Dermis blood vessel endothelial cell (primary cell): ENCODE results near the gene MPDU1. TPM values are rescaled to one million over a fixed set of nuclear protein-coding genes. Genes with fewer than 3 reads are reported as not detected.
A peak's percentile ranks its signal among the peaks of the same experiment; 100 is the strongest.

Source experiments
- DNase-seq: peaks from one replicate; pipeline ENCODE4 v3.0.0; 2010
- total RNA-seq: library from RNA; depleted of rRNA; stranded (reverse); fragments of >200 nt; gene quantifications from 2 replicates; pipeline ENCODE4 v1.2.3, GENCODE V29; 2014

The MPDU1 gene
- 113 and 133 TPM in 2 replicates for total RNA-seq

- peak; percentile 98 for DNase-seq
Measured at GRCh38 chr17:7583253-7584109, at the start of gene MPDU1. MPDU1 (plus strand) TSS chr17:7583852; CDS start chr17:7583863, 11 bp downstream.

DNA sequence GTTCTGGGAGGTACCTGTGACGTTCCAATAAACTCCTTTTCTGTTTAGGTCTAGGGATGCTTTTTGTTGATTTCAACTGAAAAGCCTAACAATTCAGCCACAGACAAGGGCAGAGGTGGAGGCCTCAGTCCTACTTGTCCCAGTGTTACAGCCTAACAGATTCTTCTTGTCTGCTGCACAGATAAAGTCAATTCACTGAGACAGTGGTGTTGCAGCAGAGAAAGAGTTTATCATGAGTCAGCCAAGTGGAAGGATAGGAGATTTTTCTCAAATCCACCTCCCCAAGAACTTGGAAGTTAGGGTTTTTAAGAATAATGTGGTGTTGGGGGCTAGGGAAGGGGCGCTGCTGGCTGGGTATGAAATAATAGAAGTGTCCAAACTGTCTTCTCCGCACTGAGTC lies 45.6 kb upstream of the MPDU1 start:
- no peak for DNase-seq

DNA sequence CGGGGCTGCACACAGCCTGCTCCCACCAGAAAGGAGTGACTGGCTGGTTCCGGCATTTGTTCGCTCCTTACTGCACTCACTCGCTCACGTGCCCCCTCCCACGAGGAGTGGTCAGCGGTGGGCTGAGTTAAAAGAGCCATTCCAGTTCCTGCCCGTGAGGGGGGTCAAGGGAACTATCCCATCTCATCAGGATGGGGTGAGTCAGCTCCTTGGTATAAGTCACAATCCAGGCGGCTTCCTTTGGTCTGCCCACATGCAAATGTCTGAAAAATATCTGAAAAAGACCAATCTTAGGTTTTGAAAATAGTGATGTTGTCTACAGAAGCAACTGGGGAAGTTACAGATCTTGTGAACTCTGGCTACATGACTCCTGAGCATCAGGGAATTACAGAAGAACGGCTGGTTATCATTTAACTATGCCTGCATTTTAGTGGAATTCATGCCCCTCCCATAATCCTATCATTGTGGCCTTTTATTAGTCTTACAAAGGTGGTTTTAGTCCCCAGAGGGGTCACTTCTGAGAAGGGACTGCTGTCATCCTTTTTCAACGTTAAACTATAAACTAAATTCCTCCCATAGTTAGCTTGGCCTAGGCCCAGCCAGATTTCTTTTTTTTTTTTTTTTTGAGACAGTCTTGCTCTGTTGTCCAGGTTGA lies 44.6 kb upstream of the MPDU1 start:
- peak; percentile 66 for DNase-seq

DNA sequence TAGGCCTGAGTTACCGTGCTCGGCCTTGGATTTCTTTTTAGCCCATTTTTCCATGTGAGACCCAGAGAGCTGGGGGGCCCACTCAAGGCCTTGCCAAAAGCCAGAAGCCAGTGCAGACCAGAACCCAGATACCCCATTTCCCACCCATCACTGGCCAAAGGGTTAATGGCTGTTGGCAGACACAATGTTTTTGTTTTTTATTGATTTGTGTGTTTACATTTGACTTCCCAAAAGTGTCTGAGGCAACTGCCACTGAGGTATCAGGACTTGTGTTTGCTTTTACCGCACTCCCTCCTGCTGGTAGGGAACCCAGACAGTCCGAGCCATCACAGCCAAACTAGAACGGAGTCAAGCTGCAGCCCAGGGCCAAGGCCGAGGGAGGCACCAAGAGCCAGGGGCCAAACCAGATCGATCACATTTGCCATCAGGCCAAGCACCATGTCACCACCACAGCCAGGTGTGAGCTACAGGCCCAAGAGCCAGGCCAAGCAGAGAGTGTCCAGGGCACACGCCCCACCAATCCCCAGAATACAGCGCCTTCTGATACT lies 42.5 kb upstream of the MPDU1 start:
- no peak for DNase-seq

GRCh38 chr17:7544911-7545310 lies 38.7 kb upstream of the MPDU1 start:
- no peak for DNase-seq

GRCh38 chr17:7548585-7549400 lies 34.9 kb upstream of the MPDU1 start, which contains the start of gene TNFSF12:
TNFSF12 (plus strand) TSS chr17:7549058; CDS start chr17:7549154, 96 bp downstream.
- peak; percentile 44 for DNase-seq

DNA sequence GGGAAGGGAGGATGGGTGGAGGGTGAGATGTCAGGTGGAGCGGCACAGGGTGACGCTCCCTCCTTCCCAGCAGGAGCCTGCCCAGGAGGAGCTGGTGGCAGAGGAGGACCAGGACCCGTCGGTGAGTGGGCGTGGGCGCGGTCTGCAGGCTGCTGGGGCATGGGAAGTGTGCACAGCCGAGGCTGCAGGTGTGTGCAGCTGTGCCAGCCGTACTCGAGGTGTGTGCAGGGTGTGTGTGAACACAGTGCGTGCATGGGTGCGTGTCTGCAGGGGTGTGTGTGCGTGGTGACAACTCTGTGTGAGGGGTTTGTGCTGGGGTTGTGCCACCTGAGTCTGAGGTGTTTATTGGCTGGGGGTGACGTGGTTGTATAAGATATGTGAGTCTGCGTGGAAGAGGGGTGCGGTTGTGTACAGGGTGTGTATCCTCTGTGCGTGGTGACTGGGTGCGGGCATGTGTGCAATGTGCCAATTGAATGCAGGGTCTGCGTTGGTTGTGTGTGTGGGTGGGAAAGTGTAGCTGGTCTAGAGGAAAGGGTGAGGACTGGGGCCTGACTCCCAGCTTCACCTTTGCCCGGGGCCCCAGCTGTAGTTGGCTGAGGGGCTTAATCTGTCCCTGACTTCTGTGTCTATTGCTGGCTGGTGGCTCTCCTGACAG lies 34.1 kb upstream of the MPDU1 start:
- peak; percentile 11 for DNase-seq

DNA sequence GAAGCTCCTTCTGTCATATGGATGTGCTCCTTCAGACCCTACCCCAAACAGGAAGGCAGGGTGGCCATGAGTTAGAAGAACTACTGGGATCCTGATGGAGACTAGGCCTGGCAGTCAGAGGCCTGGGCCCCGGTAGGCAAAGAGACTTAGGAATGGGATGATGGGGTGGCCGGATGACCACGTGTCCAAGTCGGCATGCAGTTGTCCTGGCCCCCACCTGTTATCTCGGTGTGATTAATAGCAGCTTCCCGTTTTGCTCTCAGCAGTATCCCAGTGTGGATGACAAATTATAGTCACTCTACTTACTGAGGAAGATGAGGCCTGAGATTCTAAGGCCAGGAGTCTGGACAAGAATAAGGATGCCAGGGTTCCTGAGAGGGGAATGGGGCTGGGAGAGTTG lies 33.3 kb upstream of the MPDU1 start:
- DNase-seq, result no peak

DNA sequence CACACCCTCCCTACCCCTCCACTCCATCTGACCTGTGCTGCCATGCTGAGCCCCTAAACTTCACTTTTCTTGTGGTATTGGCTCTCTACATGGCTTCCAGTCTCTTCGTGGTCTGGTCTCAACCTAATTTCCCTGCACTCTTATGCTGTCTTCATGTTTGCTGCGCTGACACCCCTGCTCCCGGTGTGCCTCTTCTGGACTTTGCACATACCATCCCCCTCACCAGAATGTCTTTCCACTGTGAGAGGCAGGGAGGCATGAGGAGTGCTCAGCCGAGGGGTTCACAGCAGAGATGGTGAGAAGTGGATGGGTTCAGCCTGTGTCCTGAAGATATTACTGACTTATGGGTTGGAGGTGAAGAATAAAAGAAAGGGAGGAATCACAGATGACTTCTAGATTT lies 32.3 kb upstream of the MPDU1 start:
- no peak for DNase-seq

DNA sequence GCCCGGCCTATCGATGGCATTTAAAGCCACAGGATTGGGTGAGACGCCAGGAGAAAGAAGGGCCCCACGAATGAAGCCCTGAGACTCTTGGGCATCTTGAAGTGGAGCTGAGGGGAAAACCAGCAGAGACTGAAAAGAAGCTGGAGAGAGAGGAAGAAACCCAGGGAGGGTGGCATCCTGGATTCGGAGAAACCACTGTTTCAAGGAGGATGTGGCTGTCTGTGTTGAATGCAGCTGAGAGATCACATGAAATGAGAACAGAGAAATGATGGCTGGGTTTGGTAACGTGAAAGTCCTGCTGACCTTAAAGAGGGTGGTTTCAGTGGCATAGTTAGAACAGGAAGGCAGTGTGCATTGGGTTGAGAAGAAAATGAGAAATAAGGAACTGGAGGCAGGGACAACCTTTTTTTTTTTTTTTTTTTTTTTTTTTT lies 31.0 kb upstream of the MPDU1 start:
- DNase-seq, result no peak

DNA sequence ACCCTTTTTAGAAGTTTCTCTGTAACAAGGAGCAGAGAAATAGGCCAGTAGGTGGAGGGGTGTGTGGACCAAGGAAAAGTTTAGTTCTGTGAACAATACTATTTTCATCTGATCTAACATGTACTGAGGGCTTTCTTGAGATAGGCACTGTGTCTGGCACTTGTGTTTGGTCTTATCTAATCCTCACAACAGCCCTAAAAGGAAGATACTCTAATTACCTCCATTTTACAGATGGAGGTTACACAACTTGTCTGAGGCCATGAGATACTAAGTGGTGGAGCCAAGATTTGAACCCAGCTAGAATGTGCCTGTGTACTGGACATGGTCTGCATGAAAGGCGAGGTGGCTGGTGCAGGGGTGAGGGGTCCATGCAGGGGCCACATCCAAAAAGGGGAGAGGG lies 30.3 kb upstream of the MPDU1 start:
- no peak for DNase-seq

DNA sequence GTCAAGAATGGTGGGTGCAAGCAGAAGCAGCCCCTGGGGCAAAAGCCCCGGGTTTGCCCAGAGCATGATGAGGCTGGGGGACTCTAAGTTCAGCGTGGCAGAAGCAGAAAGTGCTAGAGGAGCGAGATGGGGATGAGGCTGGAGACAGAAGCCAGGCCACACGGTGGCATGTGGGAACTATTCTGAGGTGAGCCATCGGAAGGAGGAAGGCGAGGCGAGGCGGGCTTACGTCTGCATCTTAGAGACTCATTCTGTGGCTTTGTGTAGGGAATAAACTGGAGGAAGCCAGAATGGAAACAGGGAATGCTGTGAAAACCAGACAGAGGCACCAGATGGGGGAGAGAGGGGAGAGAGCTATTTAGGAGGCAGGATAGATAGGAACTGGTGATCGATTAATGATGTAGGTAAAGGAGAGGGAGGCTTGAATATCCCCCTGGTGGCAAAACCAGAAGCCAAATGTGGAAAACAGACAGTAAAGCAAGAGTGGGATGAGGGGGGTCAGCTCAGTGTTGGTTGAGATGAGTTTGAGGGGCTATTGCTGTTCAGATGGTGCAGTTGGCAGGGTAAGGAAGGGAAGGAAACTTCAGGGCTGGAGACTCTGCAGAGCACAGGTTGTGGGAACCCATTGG lies 28.2 kb upstream of the MPDU1 start:
- no peak for DNase-seq

GRCh38 chr17:7556627-7557026 lies 27.0 kb upstream of the MPDU1 start:
- no peak for DNase-seq

DNA sequence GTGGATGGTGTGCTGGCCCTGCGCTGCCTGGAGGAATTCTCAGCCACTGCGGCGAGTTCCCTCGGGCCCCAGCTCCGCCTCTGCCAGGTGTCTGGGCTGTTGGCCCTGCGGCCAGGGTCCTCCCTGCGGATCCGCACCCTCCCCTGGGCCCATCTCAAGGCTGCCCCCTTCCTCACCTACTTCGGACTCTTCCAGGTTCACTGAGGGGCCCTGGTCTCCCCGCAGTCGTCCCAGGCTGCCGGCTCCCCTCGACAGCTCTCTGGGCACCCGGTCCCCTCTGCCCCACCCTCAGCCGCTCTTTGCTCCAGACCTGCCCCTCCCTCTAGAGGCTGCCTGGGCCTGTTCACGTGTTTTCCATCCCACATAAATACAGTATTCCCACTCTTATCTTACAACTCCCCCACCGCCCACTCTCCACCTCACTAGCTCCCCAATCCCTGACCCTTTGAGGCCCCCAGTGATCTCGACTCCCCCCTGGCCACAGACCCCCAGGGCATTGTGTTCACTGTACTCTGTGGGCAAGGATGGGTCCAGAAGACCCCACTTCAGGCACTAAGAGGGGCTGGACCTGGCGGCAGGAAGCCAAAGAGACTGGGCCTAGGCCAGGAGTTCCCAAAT lies 26.4 kb upstream of the MPDU1 start:
- no peak for DNase-seq

- DNase-seq, result peak; percentile 90
Measured at GRCh38 chr17:7557775-7558543, 25.7 kb upstream of the MPDU1 start.

GRCh38 chr17:7558544-7559319 lies 24.9 kb upstream of the MPDU1 start, which contains the start of gene TNFSF13:
TNFSF13 (plus strand) TSS chr17:7558750; CDS start chr17:7559040, 290 bp downstream.
- no peak for DNase-seq

DNA sequence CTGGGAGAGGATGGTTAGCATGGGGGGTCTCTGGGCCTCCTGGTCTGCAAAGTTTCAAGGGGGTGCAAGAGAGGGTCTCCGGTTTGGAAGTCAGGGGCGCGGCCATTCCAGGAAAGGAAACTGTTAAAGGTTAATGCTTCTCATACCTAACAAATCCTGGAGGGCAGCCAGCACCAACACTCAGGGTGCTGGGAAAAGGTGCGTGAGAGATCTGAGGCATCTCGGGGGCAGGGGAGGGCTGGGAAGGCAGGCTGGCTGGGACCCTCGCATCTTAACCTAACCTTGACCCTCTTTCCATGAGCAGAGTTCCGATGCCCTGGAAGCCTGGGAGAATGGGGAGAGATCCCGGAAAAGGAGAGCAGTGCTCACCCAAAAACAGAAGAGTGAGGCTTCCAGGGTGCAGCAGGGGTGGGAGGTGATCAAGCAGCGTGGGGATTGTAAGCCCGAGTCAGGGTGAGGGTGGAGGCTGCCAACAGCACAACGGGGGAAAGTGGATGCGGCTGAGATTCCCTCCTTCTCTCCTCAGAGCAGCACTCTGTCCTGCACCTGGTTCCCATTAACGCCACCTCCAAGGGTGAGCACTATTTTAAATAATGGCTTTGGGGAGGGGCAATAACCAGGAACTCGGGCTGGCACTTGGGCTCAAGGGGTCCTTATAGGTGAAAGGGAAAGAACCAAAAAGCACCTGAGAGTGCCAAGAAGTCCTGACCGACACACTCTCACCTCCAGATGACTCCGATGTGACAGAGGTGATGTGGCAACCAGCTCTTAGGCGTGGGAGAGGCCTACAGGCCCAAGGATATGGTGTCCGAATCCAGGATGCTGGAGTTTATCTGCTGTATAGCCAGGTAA lies 24.1 kb upstream of the MPDU1 start:
- no peak for DNase-seq
